HepG2 (cell line): ENCODE results near the gene PRPSAP2.

Experiments used
- EZH2 ChIP-seq: conservative IDR thresholded peaks from 2 replicates; pipeline ENCODE4 v1.6.1; 2012; ENCODE audit warnings: mild to moderate bottlenecking, low read depth, low read length, moderate library complexity
- FOXJ3 ChIP-seq: sonication (generic); formaldehyde crosslinking; IDR thresholded peaks from 2 replicates; pipeline ENCODE4 v1.4.0; 2020; ENCODE audit warnings: missing genetic modification reagents, mild to moderate bottlenecking, borderline replicate concordance
- HNRNPL ChIP-seq: fragments of 200-400 bp; formaldehyde crosslinking; IDR thresholded peaks from 2 replicates; pipeline ENCODE4 v1.6.1; 2017; ENCODE audit warnings: mild to moderate bottlenecking, low read depth, low read length
- NBN ChIP-seq: fragments of 450-650 bp; conservative IDR thresholded peaks from 2 replicates; pipeline ENCODE4 v1.6.1; 2017
- NR3C1 ChIP-seq: sonication (generic); formaldehyde crosslinking; IDR thresholded peaks from 2 replicates; pipeline ENCODE4 v1.4.0; 2020; ENCODE audit warnings: missing genetic modification reagents
- POLR2A ChIP-seq, 2 experiments: IDR thresholded peaks; 2 replicates each; pipeline ENCODE4 v1.6.1; 2011; ENCODE audit warnings: low read depth in 2 of 2, low read length in 2 of 2, mild to moderate bottlenecking in 1 of 2, moderate library complexity in 1 of 2; ENCODE audit not compliant: insufficient read depth in 1 of 2
- POLR2AphosphoS5 ChIP-seq: IDR thresholded peaks from 2 replicates; pipeline ENCODE4 v1.6.1; 2012; ENCODE audit warnings: low read depth, low read length
- RELA ChIP-seq: sonication (generic); formaldehyde crosslinking; IDR thresholded peaks from 2 replicates; pipeline ENCODE4 v1.4.0; 2020; ENCODE audit warnings: missing genetic modification reagents
- SMC3 ChIP-seq: IDR thresholded peaks from 2 replicates; pipeline ENCODE4 v1.6.1; 2011; ENCODE audit warnings: low read length, improper control_type of control experiment
- SP1 ChIP-seq, 2 experiments: fragments of 450-650 bp in 1 of 2; sonication (generic) in 1 of 2; formaldehyde crosslinking in 1 of 2; IDR thresholded peaks; 2 replicates each; pipeline versions ENCODE4 v1.4.0 to v1.6.1; 2016 to 2020; ENCODE audit warnings: missing genetic modification reagents in 1 of 2
- SP140L ChIP-seq: sonication (generic); formaldehyde crosslinking; IDR thresholded peaks from 2 replicates; pipeline ENCODE4 v1.4.0; 2020; ENCODE audit warnings: missing genetic modification reagents, borderline replicate concordance
- ZBTB8A ChIP-seq: sonication (generic); formaldehyde crosslinking; IDR thresholded peaks from 2 replicates; pipeline ENCODE4 v1.4.0; 2020; ENCODE audit warnings: mild to moderate bottlenecking, low read depth, missing genetic modification reagents, borderline replicate concordance
- TF ChIP-seq, protein P1 (sequence below): sonication (generic); formaldehyde crosslinking; IDR thresholded peaks from 2 replicates; pipeline ENCODE4 v1.9.0; 2021; ENCODE audit warnings: missing genetic modification reagents, borderline replicate concordance
- TF ChIP-seq, protein P2 (sequence below): sonication (generic); formaldehyde crosslinking; IDR thresholded peaks from 2 replicates; pipeline ENCODE4 v1.5.0; 2020; ENCODE audit warnings: mild to moderate bottlenecking, missing genetic modification reagents, moderate library complexity

DNA sequence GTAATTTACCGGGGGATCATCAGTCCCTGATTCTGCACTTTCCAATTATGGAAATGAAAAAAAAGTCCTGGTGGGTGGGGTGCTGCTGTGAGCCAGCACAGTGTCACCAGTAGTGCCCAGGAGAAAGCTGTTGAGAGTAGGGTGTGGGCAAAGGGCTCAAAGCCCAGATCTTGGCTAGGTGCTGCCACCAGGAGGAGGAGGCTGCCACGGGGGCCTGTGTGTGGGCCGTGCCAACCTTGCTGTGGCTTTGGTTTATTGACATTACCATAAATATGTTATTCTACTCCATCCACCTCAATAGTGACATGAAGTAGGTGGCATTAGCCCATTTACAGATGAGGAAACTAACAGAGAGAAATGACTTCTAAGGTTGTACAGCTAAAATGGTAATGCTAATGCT lies 6.7 kb upstream of the PRPSAP2 start:
- no peak for TF ChIP-seq SP1 (IDR thresholded peaks at IDR 0.05)
- TF ChIP-seq SP1 (CRISPR knock-in tag; IDR thresholded peaks at IDR 0.05): no peak
- no peak for TF ChIP-seq NR3C1 (CRISPR knock-in tag)
- TF ChIP-seq NBN: no peak
- no peak for TF ChIP-seq POLR2AphosphoS5
- no peak for TF ChIP-seq EZH2
- TF ChIP-seq, protein P1, sequence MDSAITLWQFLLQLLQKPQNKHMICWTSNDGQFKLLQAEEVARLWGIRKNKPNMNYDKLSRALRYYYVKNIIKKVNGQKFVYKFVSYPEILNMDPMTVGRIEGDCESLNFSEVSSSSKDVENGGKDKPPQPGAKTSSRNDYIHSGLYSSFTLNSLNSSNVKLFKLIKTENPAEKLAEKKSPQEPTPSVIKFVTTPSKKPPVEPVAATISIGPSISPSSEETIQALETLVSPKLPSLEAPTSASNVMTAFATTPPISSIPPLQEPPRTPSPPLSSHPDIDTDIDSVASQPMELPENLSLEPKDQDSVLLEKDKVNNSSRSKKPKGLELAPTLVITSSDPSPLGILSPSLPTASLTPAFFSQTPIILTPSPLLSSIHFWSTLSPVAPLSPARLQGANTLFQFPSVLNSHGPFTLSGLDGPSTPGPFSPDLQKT (CRISPR knock-in tag): no peak
- no peak for TF ChIP-seq RELA (CRISPR knock-in tag)
- TF ChIP-seq, protein P2, sequence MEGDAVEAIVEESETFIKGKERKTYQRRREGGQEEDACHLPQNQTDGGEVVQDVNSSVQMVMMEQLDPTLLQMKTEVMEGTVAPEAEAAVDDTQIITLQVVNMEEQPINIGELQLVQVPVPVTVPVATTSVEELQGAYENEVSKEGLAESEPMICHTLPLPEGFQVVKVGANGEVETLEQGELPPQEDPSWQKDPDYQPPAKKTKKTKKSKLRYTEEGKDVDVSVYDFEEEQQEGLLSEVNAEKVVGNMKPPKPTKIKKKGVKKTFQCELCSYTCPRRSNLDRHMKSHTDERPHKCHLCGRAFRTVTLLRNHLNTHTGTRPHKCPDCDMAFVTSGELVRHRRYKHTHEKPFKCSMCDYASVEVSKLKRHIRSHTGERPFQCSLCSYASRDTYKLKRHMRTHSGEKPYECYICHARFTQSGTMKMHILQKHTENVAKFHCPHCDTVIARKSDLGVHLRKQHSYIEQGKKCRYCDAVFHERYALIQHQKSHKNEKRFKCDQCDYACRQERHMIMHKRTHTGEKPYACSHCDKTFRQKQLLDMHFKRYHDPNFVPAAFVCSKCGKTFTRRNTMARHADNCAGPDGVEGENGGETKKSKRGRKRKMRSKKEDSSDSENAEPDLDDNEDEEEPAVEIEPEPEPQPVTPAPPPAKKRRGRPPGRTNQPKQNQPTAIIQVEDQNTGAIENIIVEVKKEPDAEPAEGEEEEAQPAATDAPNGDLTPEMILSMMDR (CRISPR knock-in tag): no peak
- TF ChIP-seq HNRNPL: no peak
- TF ChIP-seq FOXJ3 (CRISPR knock-in tag): no peak
- TF ChIP-seq SMC3: no peak
- TF ChIP-seq POLR2A (IDR thresholded peaks at IDR 0.05; ENCODE audit: insufficient read depth in 1 of 2, low read depth in 2 of 2, low read length in 2 of 2): no peak
- TF ChIP-seq SP140L (CRISPR knock-in tag): no peak
- TF ChIP-seq ZBTB8A (CRISPR knock-in tag): no peak
